ENCODE measurements around the gene MYL1. TPM values are rescaled to one million over a fixed set of nuclear protein-coding genes. Genes with fewer than 3 reads are reported as not detected.

The MYL1 gene
- total RNA-seq, 2 experiments from 2014 or later = not detected

- ChIA-PET POLR2A (no interaction called here), CTCF (no interaction called here)
- no peaks in the 10 kb centered on the region for H3K36me3 Mint-ChIP-seq (ENCODE audit: low read depth)
- H3K27me3 Mint-ChIP-seq = peaks cover 2% of the 10 kb centered on the region
- TF ChIP-seq, protein P1, sequence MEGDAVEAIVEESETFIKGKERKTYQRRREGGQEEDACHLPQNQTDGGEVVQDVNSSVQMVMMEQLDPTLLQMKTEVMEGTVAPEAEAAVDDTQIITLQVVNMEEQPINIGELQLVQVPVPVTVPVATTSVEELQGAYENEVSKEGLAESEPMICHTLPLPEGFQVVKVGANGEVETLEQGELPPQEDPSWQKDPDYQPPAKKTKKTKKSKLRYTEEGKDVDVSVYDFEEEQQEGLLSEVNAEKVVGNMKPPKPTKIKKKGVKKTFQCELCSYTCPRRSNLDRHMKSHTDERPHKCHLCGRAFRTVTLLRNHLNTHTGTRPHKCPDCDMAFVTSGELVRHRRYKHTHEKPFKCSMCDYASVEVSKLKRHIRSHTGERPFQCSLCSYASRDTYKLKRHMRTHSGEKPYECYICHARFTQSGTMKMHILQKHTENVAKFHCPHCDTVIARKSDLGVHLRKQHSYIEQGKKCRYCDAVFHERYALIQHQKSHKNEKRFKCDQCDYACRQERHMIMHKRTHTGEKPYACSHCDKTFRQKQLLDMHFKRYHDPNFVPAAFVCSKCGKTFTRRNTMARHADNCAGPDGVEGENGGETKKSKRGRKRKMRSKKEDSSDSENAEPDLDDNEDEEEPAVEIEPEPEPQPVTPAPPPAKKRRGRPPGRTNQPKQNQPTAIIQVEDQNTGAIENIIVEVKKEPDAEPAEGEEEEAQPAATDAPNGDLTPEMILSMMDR (IDR thresholded peaks at IDR 0.05) = no peak
- H3K4me1 Mint-ChIP-seq (ENCODE audit: low read depth) = no peaks in the 10 kb centered on the region
- DNase-seq (no peak), ATAC-seq (no peak)
- peaks cover 6% of the 10 kb centered on the region for H3K9me3 Mint-ChIP-seq
- H3K27ac Mint-ChIP-seq = no peak overlapping the region
- no peak overlapping the region for H3K4me3 Mint-ChIP-seq
- intact Hi-C loops (cut with micrococcal nuclease) = no loop called here
These were observed 22.2 kb upstream of the MYL1 start for GRCh38 chr2:210337159-210337558.

- no peak for DNase-seq
- ChIA-PET POLR2A (no interaction called here), CTCF (no interaction called here)
- Mint-ChIP-seq H3K4me1 (ENCODE audit: low read depth) (no peaks in the 10 kb centered on the region), H3K4me3 (no peak overlapping the region), H3K27me3 (no peaks in the 10 kb centered on the region), H3K9me3 (no peaks in the 10 kb centered on the region), H3K36me3 (ENCODE audit: low read depth) (no peaks in the 10 kb centered on the region), H3K27ac (no peak overlapping the region)
- TF ChIP-seq, protein P1 (IDR thresholded peaks at IDR 0.05) = no peak
- no peak for ATAC-seq
- intact Hi-C loops (cut with micrococcal nuclease) = no loop called here
These were observed 9.9 kb upstream of the MYL1 start for GRCh38 chr2:210324906-210325305.

GRCh38 chr2:210324458-210324857 is 9.5 kb upstream of the MYL1 start:
- Mint-ChIP-seq H3K27me3 (no peaks in the 10 kb centered on the region), H3K36me3 (ENCODE audit: low read depth) (no peaks in the 10 kb centered on the region), H3K9me3 (no peaks in the 10 kb centered on the region), H3K27ac (no peak overlapping the region), H3K4me3 (no peak overlapping the region), H3K4me1 (ENCODE audit: low read depth) (no peaks in the 10 kb centered on the region)
- intact Hi-C loops (cut with micrococcal nuclease) = no loop called here
- ATAC-seq (no peak), DNase-seq (no peak)
- POLR2A ChIA-PET = no interaction called here
- TF ChIP-seq, protein P1 (IDR thresholded peaks at IDR 0.05) = no peak
- CTCF ChIA-PET = no interaction called here

DNA sequence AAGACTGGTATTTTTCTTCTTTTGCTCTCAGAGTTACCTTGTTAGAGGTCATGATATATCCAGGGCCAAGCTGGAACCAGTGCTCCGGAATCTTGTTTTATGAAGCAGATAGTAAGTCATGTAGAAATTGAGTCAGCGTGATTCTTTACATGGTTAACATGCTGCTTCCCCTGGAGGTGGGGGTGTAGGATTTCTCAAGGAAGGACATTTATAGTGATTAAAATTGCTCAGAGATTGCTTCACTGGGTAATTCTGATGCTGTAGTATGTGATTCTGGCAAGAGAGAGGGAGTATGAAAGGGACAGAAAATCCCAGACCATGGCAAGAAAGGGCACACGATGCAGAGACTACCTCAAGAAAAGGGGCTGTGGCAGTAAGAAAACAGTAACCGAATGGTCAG is 8.0 kb upstream of the MYL1 start:
- CTCF ChIA-PET = no interaction called here
- POLR2A ChIA-PET = no interaction called here
- no peak for ATAC-seq
- TF ChIP-seq, protein P1 (IDR thresholded peaks at IDR 0.05) = no peak
- intact Hi-C loops (cut with micrococcal nuclease) = no loop called here
- no peaks in the 10 kb centered on the region for H3K9me3 Mint-ChIP-seq
- H3K27me3 Mint-ChIP-seq = no peaks in the 10 kb centered on the region
- no peak overlapping the region for H3K27ac Mint-ChIP-seq
- no peaks in the 10 kb centered on the region for H3K4me1 Mint-ChIP-seq (ENCODE audit: low read depth)
- DNase-seq = no peak
- no peaks in the 10 kb centered on the region for H3K36me3 Mint-ChIP-seq (ENCODE audit: low read depth)
- no peak overlapping the region for H3K4me3 Mint-ChIP-seq

DNA sequence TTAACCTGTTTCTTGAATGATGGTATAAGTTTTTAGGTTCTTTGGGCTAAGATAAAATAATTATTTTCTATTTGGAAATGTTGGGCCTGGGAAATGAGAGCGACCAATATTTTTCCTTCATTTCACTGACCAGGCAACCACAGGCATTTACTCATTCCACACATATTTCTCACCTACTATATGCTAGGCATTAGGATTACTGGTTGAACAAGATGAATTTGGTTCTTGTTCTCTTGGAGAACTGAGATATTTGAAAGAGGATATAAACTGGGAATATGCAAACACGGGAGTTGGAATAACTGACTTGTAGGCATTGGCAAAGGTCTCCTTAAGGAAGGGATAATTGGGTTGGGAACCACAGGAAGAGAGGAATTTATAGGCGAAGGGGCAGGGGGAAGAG is 3.9 kb upstream of the MYL1 start:
- Mint-ChIP-seq H3K4me1 (ENCODE audit: low read depth) (no peaks in the 10 kb centered on the region), H3K36me3 (ENCODE audit: low read depth) (no peaks in the 10 kb centered on the region), H3K27ac (no peak overlapping the region), H3K27me3 (no peaks in the 10 kb centered on the region), H3K4me3 (no peak overlapping the region), H3K9me3 (no peaks in the 10 kb centered on the region)
- POLR2A ChIA-PET = no interaction called here
- intact Hi-C loops (cut with micrococcal nuclease) = no loop called here
- CTCF ChIA-PET = no interaction called here
- ATAC-seq = no peak
- TF ChIP-seq, protein P1 (IDR thresholded peaks at IDR 0.05) = no peak
- no peak for DNase-seq
